Fibroblast of lung (primary cell): ENCODE results near the gene ACAA2. TPM values are rescaled to one million over a fixed set of nuclear protein-coding genes. Genes with fewer than 3 reads are reported as not detected.

Source experiments
- DNase-seq, 2 donors: peaks; one replicate each; pipeline versions ENCODE4 v3.0.0 to v3.0.0-alpha.2; 2010; ENCODE audit warnings: low read depth in 2 of 2
- H2AFZ ChIP-seq: 2 replicates; pipeline ENCODE4 v1.5.1; 2012; ENCODE audit warnings: low read length, control low read depth, inconsistent platforms
- H3K27ac ChIP-seq: 2 replicates; pipeline ENCODE4 v1.5.1; 2011; ENCODE audit warnings: low read length, control low read depth; ENCODE audit not compliant: insufficient read depth
- H3K27me3 ChIP-seq: 2 replicates; pipeline ENCODE4 v1.5.1; 2011; ENCODE audit warnings: mild to moderate bottlenecking, low read length; ENCODE audit not compliant: control insufficient read depth, insufficient read depth
- H3K36me3 ChIP-seq: 2 replicates; pipeline ENCODE4 v1.5.1; 2011; ENCODE audit warnings: low read length; ENCODE audit not compliant: control insufficient read depth, insufficient read depth
- H3K4me1 ChIP-seq: 2 replicates; pipeline ENCODE4 v1.5.1; 2011; ENCODE audit warnings: low read length; ENCODE audit not compliant: control insufficient read depth, insufficient read depth; ENCODE audit errors: extremely low read depth
- H3K4me2 ChIP-seq: 2 replicates; pipeline ENCODE4 v1.5.1; 2011; ENCODE audit warnings: low read length, control low read depth; ENCODE audit not compliant: insufficient read depth; ENCODE audit errors: extremely low read depth
- H3K4me3 ChIP-seq, 4 experiments: fragments of 200-600 bp in 1 of 4; sonication (generic) in 1 of 4; replicated peaks in 1 of 4; 2 replicates each; pipeline ENCODE4 v1.5.1; 2011 to 2016; ENCODE audit warnings: low read length in 4 of 4, low read depth in 3 of 4, mild to moderate bottlenecking in 3 of 4, control low read depth in 2 of 4, inconsistent platforms in 1 of 4, mixed read lengths in 1 of 4; ENCODE audit not compliant: insufficient read depth in 1 of 4; ENCODE audit errors: control extremely low read depth in 1 of 4
- H3K79me2 ChIP-seq: 2 replicates; pipeline ENCODE4 v1.5.1; 2012; ENCODE audit warnings: mild to moderate bottlenecking, low read length, inconsistent platforms; ENCODE audit not compliant: control insufficient read depth, insufficient read depth
- H3K9ac ChIP-seq: 2 replicates; pipeline ENCODE4 v1.5.1; 2011; ENCODE audit warnings: mild to moderate bottlenecking, low read length, control low read depth; ENCODE audit not compliant: insufficient read depth
- H3K9me3 ChIP-seq: 2 replicates; pipeline ENCODE4 v1.5.1; 2012; ENCODE audit warnings: low read depth, low read length; ENCODE audit not compliant: control insufficient read depth, insufficient read depth
- H4K20me1 ChIP-seq: 2 replicates; pipeline ENCODE4 v1.5.1; 2011; ENCODE audit warnings: low read length; ENCODE audit not compliant: control insufficient read depth, insufficient read depth; ENCODE audit errors: extremely low read depth
- CTCF ChIP-seq, 2 donors: IDR thresholded peaks in 1 of 2; conservative IDR thresholded peaks in 1 of 2; 1 replicate in 1 of 2; 2 replicates in 1 of 2; pipeline ENCODE4 v1.5.1; 2011 to 2012; ENCODE audit warnings: low read length in 2 of 2, control low read depth in 1 of 2, inconsistent platforms in 1 of 2, low read depth in 1 of 2, mild to moderate bottlenecking in 1 of 2
- EZH2 ChIP-seq: IDR thresholded peaks from 2 replicates; pipeline ENCODE4 v1.5.1; 2012; ENCODE audit warnings: low read length, control low read depth, mild to moderate bottlenecking; ENCODE audit errors: missing control alignments
- polyA plus RNA-seq, 2 donors: library from polyadenylated mRNA; depleted of rRNA in 1 of 2; stranded (reverse) in 1 of 2; unstranded in 1 of 2; fragments of >200 nt; gene quantifications; 2 replicates each; pipeline ENCODE4 v1.2.1, GENCODE V29; 2011 to 2012; ENCODE audit warnings: missing spikeins in 1 of 2
- total RNA-seq: library from RNA; depleted of rRNA; stranded (reverse); fragments of >200 nt; gene quantifications from 2 replicates; pipeline ENCODE4 v1.2.1, GENCODE V29; 2014

ACAA2 gene
- total and polyA plus RNA-seq, 2 donors (not counting 1 experiment from before 2014, with no cell fraction given) = 27.1 to 38.5 TPM

- Histone ChIP-seq H2AFZ (no peak overlapping the region), H3K27ac (no peak overlapping the region), H3K27me3 (no peaks in the 10 kb centered on the region), H3K79me2 (no peaks in the 10 kb centered on the region), H3K9ac (no peak overlapping the region), H4K20me1 (no peaks in the 10 kb centered on the region), H3K4me3 (no peak overlapping the region), H3K9me3 (no peaks in the 10 kb centered on the region), H3K4me1 (no peaks in the 10 kb centered on the region), H3K36me3 (no peaks in the 10 kb centered on the region), H3K4me2 (no peak overlapping the region)
- no peak for DNase-seq
- TF ChIP-seq CTCF (conservative IDR thresholded peaks at IDR 0.05 in 1 of 2, IDR thresholded peaks at IDR 0.05 in 1 of 2; ENCODE audit: low read depth in 1 of 2, low read length in 2 of 2) (no peak), EZH2 (no peak)
These were observed 4.6 kb upstream of the ACAA2 start for GRCh38 chr18:49817947-49818346.

- no peak for TF ChIP-seq CTCF (conservative IDR thresholded peaks at IDR 0.05 in 1 of 2, IDR thresholded peaks at IDR 0.05 in 1 of 2; ENCODE audit: low read depth in 1 of 2, low read length in 2 of 2)
- no peak for TF ChIP-seq EZH2
- peaks cover 2% of the 10 kb centered on the region for H3K4me1 ChIP-seq
- H3K9me3 ChIP-seq = no peaks in the 10 kb centered on the region
- H3K27ac ChIP-seq = no peak overlapping the region
- H3K27me3 ChIP-seq = no peaks in the 10 kb centered on the region
- no peaks in the 10 kb centered on the region for H3K79me2 ChIP-seq
- H3K4me2 ChIP-seq = no peak overlapping the region
- no peak for DNase-seq
- H3K36me3 ChIP-seq = no peaks in the 10 kb centered on the region
- no peak overlapping the region for H3K4me3 ChIP-seq
- H3K9ac ChIP-seq = no peak overlapping the region
- no peaks in the 10 kb centered on the region for H4K20me1 ChIP-seq
- H2AFZ ChIP-seq = no peak overlapping the region
These were observed 2.6 kb upstream of the ACAA2 start for GRCh38 chr18:49815927-49816326.

- H3K36me3 ChIP-seq = no peaks in the 10 kb centered on the region
- H3K9me3 ChIP-seq = no peaks in the 10 kb centered on the region
- DNase-seq = peak; percentile 70 to 72
- H3K4me3 ChIP-seq = peak overlapping the region; percentile 76 to 98 (median 92)
- peak overlapping the region; percentile 88 for H3K9ac ChIP-seq
- H3K4me1 ChIP-seq = peaks cover 2% of the 10 kb centered on the region
- H3K27ac ChIP-seq = peak overlapping the region; percentile 91
- H4K20me1 ChIP-seq = no peaks in the 10 kb centered on the region
- no peaks in the 10 kb centered on the region for H3K27me3 ChIP-seq
- peak overlapping the region; percentile 90 for H2AFZ ChIP-seq
- TF ChIP-seq CTCF (conservative IDR thresholded peaks at IDR 0.05 in 1 of 2, IDR thresholded peaks at IDR 0.05 in 1 of 2; ENCODE audit: low read depth in 1 of 2, low read length in 2 of 2) (no peak), EZH2 (no peak)
- no peaks in the 10 kb centered on the region for H3K79me2 ChIP-seq
- peak overlapping the region; percentile 86 for H3K4me2 ChIP-seq
These were observed 790 bp upstream of the ACAA2 start for GRCh38 chr18:49814147-49814499.
